DMS79 treated with DMSO at 0.1 percent for 48 hours (cell line): ENCODE data around the gene MACROD2.
"Not testable (repeated sequence)": the region's sequence is repeated elsewhere in the genome, so short reads cannot be mapped to it uniquely, and the experiment has no call there.

Experiments used
- DNase-seq: peaks from one replicate; lab custom pipeline; 2025; lab: John Stamatoyannopoulos, UW

The MACROD2 gene

GRCh38 chr20:15976047-15976736 is 1980.9 kb downstream of the MACROD2 start:
- DNase-seq: no peak

- no peak for DNase-seq
These were observed 1981.7 kb downstream of the MACROD2 start for GRCh38 chr20:15977026-15977425.

- DNase-seq: no peak
These were observed 1982.4 kb downstream of the MACROD2 start for GRCh38 chr20:15977758-15978157.

- DNase-seq: not testable (repeated sequence)
These were observed 1990.4 kb downstream of the MACROD2 start for GRCh38 chr20:15985494-15986368.

DNA sequence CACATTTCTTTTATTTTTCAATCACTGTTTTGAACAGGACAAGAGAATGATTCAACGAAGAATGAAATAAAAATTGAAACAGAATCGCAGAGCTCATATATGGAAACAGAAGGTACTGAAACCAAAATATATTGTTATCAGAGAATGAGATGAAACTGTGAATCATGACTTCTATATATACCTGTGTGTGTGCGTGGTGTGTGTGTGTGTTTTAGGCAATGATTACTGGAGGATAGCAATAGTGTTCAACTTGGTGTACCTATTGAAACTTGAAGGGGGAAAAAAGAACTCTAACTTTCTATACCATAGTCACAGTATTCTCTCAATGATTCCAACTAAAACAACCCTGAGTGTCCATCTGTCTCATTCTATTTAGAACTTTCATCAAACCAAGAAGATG is 1991.4 kb downstream of the MACROD2 start:
- DNase-seq: no peak

GRCh38 chr20:15991279-15991678 is 1996.0 kb downstream of the MACROD2 start:
- DNase-seq: no peak

DNA sequence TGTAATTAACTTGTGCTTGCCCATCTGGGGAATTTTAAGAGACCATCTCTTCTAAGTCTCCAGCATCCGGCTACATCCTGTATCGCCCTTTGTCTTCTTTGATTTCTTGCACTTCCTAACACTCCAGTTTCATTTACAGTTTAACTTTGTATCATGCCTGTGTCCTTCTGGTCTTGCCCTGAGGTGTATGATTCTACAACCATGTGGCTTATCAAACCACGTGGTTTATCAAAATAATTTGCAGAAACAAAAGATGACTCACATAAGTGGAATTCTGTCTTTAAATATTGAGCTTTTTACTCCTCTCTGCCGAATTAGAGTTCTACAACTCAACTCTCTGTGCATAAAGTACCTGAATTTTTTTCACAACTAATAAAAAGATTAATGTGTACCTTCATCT is 1997.2 kb downstream of the MACROD2 start:
- DNase-seq: no peak

DNA sequence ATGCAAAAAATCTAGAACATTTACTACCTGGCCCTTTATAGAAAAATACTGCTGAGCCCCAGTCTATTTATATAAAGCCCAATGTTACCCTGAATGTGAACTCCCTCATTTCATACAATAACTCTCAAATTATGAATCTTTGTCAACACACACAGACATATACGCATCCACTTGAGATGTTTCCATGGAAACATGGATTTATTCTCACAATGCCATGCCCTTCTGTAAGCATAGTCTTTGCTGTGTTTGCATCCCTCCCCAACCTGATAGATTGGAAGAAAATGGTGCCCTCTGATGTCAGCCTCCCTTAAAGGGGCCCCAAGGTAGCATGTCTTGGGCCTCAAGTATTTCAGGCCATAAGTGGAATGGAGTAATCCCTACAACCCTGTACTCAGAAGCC is 2004.8 kb downstream of the MACROD2 start:
- DNase-seq: no peak

GRCh38 chr20:16001286-16001685 is 2006.0 kb downstream of the MACROD2 start:
- no peak for DNase-seq

DNA sequence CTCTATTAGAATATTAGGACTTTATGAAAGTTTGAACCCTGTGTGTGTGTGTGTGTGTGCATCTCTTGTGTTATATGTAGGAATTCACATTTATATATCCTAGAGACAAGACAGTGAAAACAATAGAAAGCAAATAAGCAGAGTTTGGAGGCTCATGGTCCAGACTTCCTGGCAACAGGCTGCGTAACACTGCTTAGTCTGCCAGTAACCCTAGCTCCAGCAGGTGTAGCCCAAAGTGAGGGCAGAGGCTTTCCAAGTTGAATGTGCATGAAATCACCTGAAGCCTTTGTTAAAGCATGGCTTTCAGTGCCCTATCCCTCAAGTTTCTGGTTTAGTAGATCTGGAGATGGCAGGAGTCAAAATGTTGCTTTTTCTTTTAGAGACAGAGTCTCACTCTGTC is 2008.0 kb downstream of the MACROD2 start:
- DNase-seq: no peak

DNA sequence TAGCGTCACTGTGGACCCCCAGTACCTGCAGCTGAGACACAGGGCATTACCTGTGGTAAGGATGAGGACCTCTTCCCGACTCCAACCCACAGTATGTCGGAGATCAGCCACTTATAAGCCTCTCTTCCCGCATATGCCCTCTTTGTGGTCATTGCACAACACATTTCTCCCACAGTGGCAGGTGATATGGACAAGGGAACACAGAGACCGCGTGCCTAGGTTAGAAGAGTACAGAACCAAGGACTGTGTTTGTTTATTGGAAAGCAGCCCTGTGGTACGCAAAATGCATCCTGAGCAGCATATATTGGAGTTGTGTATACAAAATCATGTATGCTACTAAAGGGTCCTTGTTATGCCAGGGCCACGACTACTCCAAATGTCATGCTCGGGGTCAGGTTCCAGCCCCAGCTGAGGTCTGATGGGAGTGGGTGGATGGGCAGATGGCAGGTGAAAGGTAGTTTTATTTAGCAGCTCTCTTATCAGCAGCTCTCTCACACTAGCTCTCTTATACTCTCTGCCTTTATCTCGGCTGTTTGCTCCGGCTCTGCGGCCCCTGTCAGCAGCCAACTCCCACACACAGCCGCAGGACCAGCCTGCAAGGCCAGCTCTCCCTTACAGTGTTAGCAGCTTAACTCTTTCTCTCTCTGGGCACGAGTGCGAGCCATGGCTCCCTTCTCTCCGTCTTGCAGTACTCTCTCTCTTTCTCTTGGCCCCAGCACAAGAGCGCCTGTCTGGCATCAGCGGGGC is 2009.0 kb downstream of the MACROD2 start:
- DNase-seq: no peak

DNA sequence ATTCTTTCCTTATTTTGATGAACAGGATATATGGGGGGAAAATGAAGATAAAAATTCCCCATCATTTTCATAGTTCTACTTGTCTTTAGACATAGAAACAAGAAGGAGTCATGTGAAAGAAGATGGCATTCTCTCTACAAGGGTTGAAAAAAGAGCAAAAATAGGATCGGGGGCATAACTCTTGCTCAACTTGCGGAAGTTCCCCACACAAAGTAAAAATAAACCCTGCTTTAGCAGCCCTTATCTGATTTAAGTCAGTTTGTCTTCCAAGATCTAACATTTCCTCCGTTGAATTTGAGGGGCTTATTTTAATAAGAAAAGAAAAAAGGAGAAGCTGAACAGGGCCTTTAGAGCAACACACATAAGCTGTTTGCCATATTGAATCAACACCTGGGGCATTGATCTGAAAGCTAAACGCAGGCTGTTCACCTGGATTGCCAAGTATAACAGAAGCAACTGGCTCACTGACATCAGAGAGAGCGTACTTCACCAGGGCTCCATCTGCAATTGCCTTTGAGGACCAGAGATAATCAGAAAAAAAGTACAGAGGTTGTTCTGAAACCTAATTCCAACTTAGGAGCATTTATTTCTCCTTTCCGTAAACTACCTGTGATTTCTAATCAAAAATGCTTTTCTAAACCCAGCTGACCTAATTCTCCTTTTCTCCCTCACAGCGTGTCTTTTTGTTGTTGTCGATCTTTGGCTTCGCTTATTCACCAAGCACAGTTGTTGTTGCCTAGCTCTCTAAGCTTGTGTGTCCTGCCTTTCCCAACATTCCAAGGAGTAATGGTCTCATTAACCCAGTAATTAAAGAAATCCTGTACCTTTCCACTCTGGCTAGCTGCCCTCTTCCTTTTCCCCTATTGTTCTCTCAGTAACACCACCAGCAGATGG is 2010.0 kb downstream of the MACROD2 start:
- DNase-seq: no peak

DNA sequence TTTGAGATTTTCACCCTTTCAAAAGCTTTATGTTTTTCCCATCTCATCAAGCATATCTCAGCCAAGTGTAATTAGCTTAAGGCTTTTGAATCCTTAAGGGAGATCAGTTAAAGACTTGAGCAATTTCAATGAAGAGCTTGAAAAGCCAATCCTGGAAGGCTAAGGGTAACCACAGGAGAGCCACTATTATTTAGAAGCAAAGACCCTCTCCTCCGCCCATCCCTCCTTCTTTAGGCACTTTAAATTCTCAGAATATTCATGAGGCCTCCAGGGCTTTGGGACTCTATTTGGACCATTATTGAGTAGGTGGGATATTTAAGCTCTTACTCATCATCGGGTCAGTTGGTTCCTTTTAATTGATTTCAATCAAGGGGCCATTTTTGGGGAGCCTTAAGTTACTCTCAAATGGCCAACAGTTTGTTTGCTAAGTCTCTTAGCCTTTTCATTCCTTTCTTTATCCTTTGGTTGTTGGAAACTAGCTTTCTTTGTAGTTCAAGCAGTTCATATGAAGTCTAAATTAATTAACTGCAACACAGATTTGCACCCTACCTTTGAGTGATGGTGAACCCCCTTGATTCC is 2010.7 kb downstream of the MACROD2 start:
- no peak for DNase-seq

GRCh38 chr20:16007164-16007563 is 2011.8 kb downstream of the MACROD2 start:
- no peak for DNase-seq

DNA sequence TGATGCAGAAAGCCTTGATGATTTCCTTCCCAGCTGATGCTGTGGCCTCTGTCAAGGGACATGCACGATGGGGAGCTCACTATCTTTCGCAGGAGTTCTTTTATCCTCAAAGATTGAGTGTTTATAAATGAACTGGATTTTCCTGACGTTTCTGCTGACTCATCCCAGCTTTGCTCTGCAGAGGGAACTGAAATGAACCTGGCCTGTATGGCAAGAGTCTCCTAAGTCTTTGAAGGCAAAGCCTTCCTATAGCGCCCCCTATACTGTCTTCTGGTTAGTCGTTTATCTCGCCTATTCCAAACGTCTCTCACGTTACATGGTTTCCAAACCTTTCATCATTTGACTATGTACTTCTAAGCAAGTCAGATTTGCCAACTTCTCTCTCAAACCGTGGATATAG is 2012.6 kb downstream of the MACROD2 start:
- DNase-seq: no peak

GRCh38 chr20:16011056-16011455 is 2015.7 kb downstream of the MACROD2 start:
- no peak for DNase-seq

DNA sequence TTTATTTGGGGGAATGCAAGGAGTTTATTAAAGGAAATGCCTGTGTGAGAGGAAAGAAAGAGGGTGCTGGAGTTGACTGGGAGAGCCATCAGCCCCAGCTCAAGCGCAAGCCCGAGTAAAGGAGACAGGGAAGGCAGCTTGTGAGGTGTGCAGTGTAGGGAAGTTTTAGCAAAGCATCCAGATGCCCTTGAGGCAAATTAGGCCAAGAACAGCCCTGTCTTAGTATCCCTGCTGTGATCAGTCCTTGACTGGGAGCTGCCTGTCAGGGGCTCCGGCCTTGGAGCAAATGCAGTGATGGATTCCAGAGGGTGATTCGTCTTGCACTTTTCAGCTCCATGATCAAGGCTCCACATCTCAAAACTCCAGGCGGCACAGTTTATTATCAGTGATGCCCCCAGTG is 2016.2 kb downstream of the MACROD2 start:
- DNase-seq: no peak

DNA sequence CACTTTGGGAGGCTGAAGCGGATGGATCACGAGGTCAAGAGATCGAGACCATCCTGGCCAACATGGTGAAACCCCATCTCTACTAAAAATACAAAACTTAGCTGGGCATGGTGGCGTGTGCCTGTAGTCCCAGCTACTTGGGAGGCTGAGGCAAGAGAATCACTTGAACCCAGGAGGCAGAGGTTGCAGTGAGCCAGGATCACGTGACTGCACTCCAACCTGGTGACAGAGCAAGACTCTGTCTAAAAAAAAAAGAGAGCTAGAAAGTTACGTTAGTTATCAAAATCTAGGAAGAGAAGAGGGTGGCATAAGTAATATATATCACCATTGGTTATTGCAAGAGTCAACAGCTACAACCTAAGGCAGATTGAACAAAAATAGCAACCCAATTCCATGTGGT is 2017.6 kb downstream of the MACROD2 start:
- DNase-seq: not testable (repeated sequence)

DNA sequence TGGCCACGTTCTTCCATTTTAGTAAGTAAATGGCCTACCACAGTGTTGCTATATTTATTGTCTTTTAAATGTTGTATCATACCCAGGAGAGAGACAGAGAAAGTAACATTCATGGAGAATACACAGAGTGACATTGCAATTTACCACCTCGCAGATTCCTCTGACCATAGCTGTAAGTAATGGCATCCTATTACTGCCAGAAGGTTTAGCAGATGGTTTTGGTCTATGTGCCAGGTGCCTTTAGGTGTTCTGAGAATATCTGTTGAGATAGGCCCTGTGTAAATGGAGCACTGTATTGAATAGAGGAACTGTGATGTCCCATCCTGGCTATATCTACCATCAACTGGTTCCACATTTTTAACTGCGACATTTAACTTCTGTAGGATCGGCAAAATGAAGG is 2018.3 kb downstream of the MACROD2 start:
- DNase-seq: no peak

- no peak for DNase-seq
These were observed 2019.1 kb downstream of the MACROD2 start for GRCh38 chr20:16014436-16014835.

DNA sequence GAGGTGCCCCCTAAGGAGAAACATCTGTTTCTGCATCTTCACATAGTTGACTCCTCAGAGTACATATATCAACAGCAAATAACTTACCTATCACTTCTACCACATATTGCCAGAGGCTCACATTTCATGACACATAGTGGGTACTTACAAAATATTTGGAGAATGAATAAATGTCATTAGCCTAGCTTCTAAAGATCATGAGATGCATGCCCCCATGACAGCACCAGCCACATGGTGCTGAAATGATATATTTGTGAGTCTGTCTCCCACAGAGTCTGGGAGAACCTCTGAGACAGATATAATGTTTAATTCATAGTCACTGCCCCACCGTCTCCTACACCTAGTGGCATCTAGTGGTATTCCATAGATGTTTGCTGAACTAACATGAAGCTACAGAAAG is 2022.3 kb downstream of the MACROD2 start:
- no peak for DNase-seq
